Esophagus (tissue), 2 donors: ENCODE results near the gene BCAS3. TPM values are rescaled to one million over a fixed set of nuclear protein-coding genes. Genes with fewer than 3 reads are reported as not detected.

ENCODE experiments used
- H3K27ac ChIP-seq, 2 donors: one replicate each; pipeline ENCODE4 v1.5.1; 2013; ENCODE audit warnings: low read depth in 2 of 2, mild to moderate bottlenecking in 2 of 2, inconsistent platforms in 1 of 2, low read length in 1 of 2, moderate library complexity in 1 of 2
- H3K27me3 ChIP-seq, 2 donors: one replicate each; pipeline ENCODE4 v1.6.1; 2013; ENCODE audit warnings: low read length in 2 of 2, control low read depth in 1 of 2, mild to moderate bottlenecking in 1 of 2; ENCODE audit not compliant: insufficient read depth in 2 of 2, control insufficient read depth in 1 of 2
- H3K36me3 ChIP-seq, 2 donors: one replicate each; pipeline ENCODE4 v1.6.1; 2013; ENCODE audit warnings: low read length in 1 of 2; ENCODE audit not compliant: control insufficient read depth in 2 of 2, insufficient read depth in 2 of 2
- H3K4me1 ChIP-seq, 2 donors: one replicate each; pipeline ENCODE4 v1.6.1; 2013; ENCODE audit warnings: low read length in 1 of 2; ENCODE audit not compliant: control insufficient read depth in 2 of 2, insufficient read depth in 2 of 2
- H3K4me3 ChIP-seq, 2 donors: one replicate each; pipeline ENCODE4 v1.5.1; 2013; ENCODE audit warnings: low read length in 2 of 2, mild to moderate bottlenecking in 2 of 2, low read depth in 1 of 2, moderate library complexity in 1 of 2
- H3K9me3 ChIP-seq, 2 donors: one replicate each; pipeline ENCODE4 v1.6.1; 2013; ENCODE audit warnings: mild to moderate bottlenecking in 2 of 2, low read depth in 1 of 2, low read length in 1 of 2, moderate library complexity in 1 of 2; ENCODE audit not compliant: control insufficient read depth in 2 of 2, insufficient read depth in 1 of 2
- WGBS, 2 donors: extraction: QIAGEN DNeasy Blood & Tissue Kit; methylation state at CpG; one replicate each; pipeline ENCODE4 v1.1.7; 2013; 5-methylcytosine and 5-hydroxymethylcytosine counted together
- polyA plus RNA-seq, 2 donors: library from polyadenylated mRNA; stranded (reverse); fragments of 200-250 nt; gene quantifications; one replicate each; pipeline ENCODE4 v1.2.3, GENCODE V29; 2013
- donor health status: healthy with polysubstance abuse.
- donor health status: Bipolar disorder and iron deficiency.

Gene BCAS3
- polyA plus RNA-seq, 2 donors, result 4.7 to 6.6 TPM

- peak overlapping the region; percentile 46 to 51 for H3K4me3 ChIP-seq
- H3K27ac ChIP-seq, result peak overlapping the region; percentile 56 to 89
- H3K27me3 ChIP-seq, result peaks cover 0 to 41% of the 10 kb centered on the region in 2 donors
- 3 to 4% methylated on average over 33 to 34 of the region's 34 CpGs for WGBS, 2 donors
- H3K36me3 ChIP-seq, result no peaks in the 10 kb centered on the region
- H3K9me3 ChIP-seq, result peaks cover 0 to 5% of the 10 kb centered on the region in 2 donors
- H3K4me1 ChIP-seq, result peaks cover 24 to 28% of the 10 kb centered on the region in 2 donors
Measured at GRCh38 chr17:61398721-61399130, 721.1 kb downstream of the BCAS3 start.

- WGBS, 2 donors, result 1 to 2% methylated on average over 78 to 98 of the region's 98 CpGs
- peak within 1 kb of the TSS; percentile 51 to 54 for H3K4me3 ChIP-seq
- H3K9me3 ChIP-seq, result peaks cover 0 to 5% of the 10 kb centered on the region in 2 donors
- peaks cover 30 to 33% of the 10 kb centered on the region in 2 donors for H3K4me1 ChIP-seq
- no peaks in the 10 kb centered on the region for H3K36me3 ChIP-seq
- H3K27me3 ChIP-seq, result peaks cover 0 to 45% of the 10 kb centered on the region in 2 donors
- peak within 1 kb of the TSS; percentile 69 to 89 for H3K27ac ChIP-seq
Measured at GRCh38 chr17:61399131-61400065, 721.7 kb downstream of the BCAS3 start, which contains the start of gene TBX2. TBX2 (plus strand) TSS chr17:61399843; CDS start chr17:61400177, 334 bp downstream.

- Histone ChIP-seq H3K4me3 (peak overlapping the region; percentile 51 to 54), H3K9me3 (peaks cover 0 to 3% of the 10 kb centered on the region in 2 donors), H3K36me3 (no peaks in the 10 kb centered on the region), H3K27ac (peak overlapping the region; percentile 62 to 77), H3K4me1 (peaks cover 31 to 35% of the 10 kb centered on the region in 2 donors), H3K27me3 (peaks cover 0 to 45% of the 10 kb centered on the region in 2 donors)
- 0 to 1% methylated on average over 38 to 90 of the region's 90 CpGs for WGBS, 2 donors
Measured at GRCh38 chr17:61400066-61400716, 722.5 kb downstream of the BCAS3 start.

- Histone ChIP-seq H3K27me3 (peaks cover 0 to 47% of the 10 kb centered on the region in 2 donors), H3K36me3 (no peaks in the 10 kb centered on the region), H3K27ac (peak overlapping the region; percentile 69 to 77), H3K4me3 (peak overlapping the region; percentile 51 to 54), H3K4me1 (peaks cover 31 to 35% of the 10 kb centered on the region in 2 donors), H3K9me3 (peaks cover 0 to 3% of the 10 kb centered on the region in 2 donors)
- 8 to 17% methylated on average over 42 to 45 of the region's 45 CpGs for WGBS, 2 donors
Measured at GRCh38 chr17:61400717-61401388, 723.2 kb downstream of the BCAS3 start.

GRCh38 chr17:61401389-61402072 lies 723.9 kb downstream of the BCAS3 start:
- H3K4me1 ChIP-seq, result peaks cover 30 to 32% of the 10 kb centered on the region in 2 donors
- H3K9me3 ChIP-seq, result peaks cover 0 to 3% of the 10 kb centered on the region in 2 donors
- H3K27me3 ChIP-seq, result peaks cover 0 to 47% of the 10 kb centered on the region in 2 donors
- peak overlapping the region; percentile 69 to 77 for H3K27ac ChIP-seq
- peak overlapping the region; percentile 51 to 54 for H3K4me3 ChIP-seq
- WGBS, 2 donors, result 28 to 47% methylated on average over 25 of the region's 25 CpGs
- no peaks in the 10 kb centered on the region for H3K36me3 ChIP-seq

- H3K4me3 ChIP-seq, result peak overlapping the region; percentile 51 to 54
- H3K36me3 ChIP-seq, result no peaks in the 10 kb centered on the region
- WGBS, 2 donors, result 27 to 40% methylated on average over 11 of the region's 11 CpGs
- H3K27me3 ChIP-seq, result peaks cover 0 to 44% of the 10 kb centered on the region in 2 donors
- peaks cover 0 to 3% of the 10 kb centered on the region in 2 donors for H3K9me3 ChIP-seq
- H3K27ac ChIP-seq, result peak overlapping the region; percentile 26 to 34
- peaks cover 25 to 26% of the 10 kb centered on the region in 2 donors for H3K4me1 ChIP-seq
Measured at GRCh38 chr17:61402073-61402541, 724.5 kb downstream of the BCAS3 start.

- Histone ChIP-seq H3K27ac (peak overlapping the region; percentile 44 to 56), H3K4me3 (peak overlapping the region; percentile 18 to 26), H3K9me3 (peaks cover 0 to 3% of the 10 kb centered on the region in 2 donors), H3K36me3 (no peaks in the 10 kb centered on the region), H3K27me3 (peaks cover 0 to 38% of the 10 kb centered on the region in 2 donors), H3K4me1 (peaks cover 18 to 24% of the 10 kb centered on the region in 2 donors)
- 19 to 21% methylated on average over 55 of the region's 55 CpGs for WGBS, 2 donors
Measured at GRCh38 chr17:61402978-61403800, 725.5 kb downstream of the BCAS3 start.
